OCI-LY7 (cell line): ENCODE measurements around the gene GPRIN2. TPM values are rescaled to one million over a fixed set of nuclear protein-coding genes. Genes with fewer than 3 reads are reported as not detected.

ENCODE experiments used
- BruUV-seq: library from RNA; stranded (reverse); fragments of 400-500 nt; replicated peaks from 2 replicates; lab custom pipeline; 2021; lab: Mats Ljungman, UMichigan
- CTCF ChIA-PET: fragments of 300-600 bp; sonication (Branson Sonifier 250); formaldehyde crosslinking; loops from one replicate; lab custom pipeline; 2022; ENCODE audit warnings: antibody characterized with exemption; ENCODE audit not compliant: unreplicated experiment; lab: Charles Lee
- POLR2A ChIA-PET: fragments of 300-600 bp; sonication (Branson Sonifier 250); formaldehyde crosslinking; loops from one replicate; lab custom pipeline; 2022; ENCODE audit warnings: antibody characterized with exemption; lab: Charles Lee
- DNase-seq: peaks from one replicate; pipeline ENCODE4 v3.0.0-alpha.2; 2015; ENCODE audit warnings: low spot score
- H2AFZ ChIP-seq: fragments of 200-600 bp; sonication (generic), shearing (Covaris generic); 2 replicates; pipeline ENCODE4 v1.6.1; 2014; ENCODE audit warnings: mild to moderate bottlenecking, antibody characterized with exemption, low read length, moderate library complexity
- H3K27ac ChIP-seq: fragments of 200-600 bp; sonication (generic); 2 replicates; pipeline ENCODE4 v1.5.1; 2014; ENCODE audit warnings: mixed run types, low read depth, mild to moderate bottlenecking, moderate library complexity, low read length, inconsistent platforms; ENCODE audit not compliant: poor library complexity, severe bottlenecking
- H3K36me3 ChIP-seq: fragments of 200-600 bp; sonication (generic); 2 replicates; pipeline ENCODE4 v1.6.1; 2014; ENCODE audit warnings: mild to moderate bottlenecking, antibody characterized with exemption, low read length, moderate library complexity, mixed read lengths; ENCODE audit not compliant: insufficient read depth
- H3K4me1 ChIP-seq: fragments of 200-600 bp; sonication (generic); 2 replicates; pipeline ENCODE4 v1.5.1; 2014; ENCODE audit warnings: mild to moderate bottlenecking, low read length; ENCODE audit not compliant: insufficient read depth, poor library complexity, severe bottlenecking
- H3K4me2 ChIP-seq: fragments of 200-600 bp; sonication (generic); 2 replicates; pipeline ENCODE4 v1.6.1; 2014; ENCODE audit warnings: mild to moderate bottlenecking, low read length
- H3K4me3 ChIP-seq: fragments of 200-600 bp; sonication (generic); 2 replicates; pipeline ENCODE4 v1.5.1; 2014; ENCODE audit warnings: mild to moderate bottlenecking, low read depth, low read length; ENCODE audit not compliant: poor library complexity, severe bottlenecking
- H3K79me2 ChIP-seq: fragments of 200-600 bp; sonication (generic); 2 replicates; pipeline ENCODE4 v1.6.1; 2016; ENCODE audit warnings: low read depth, mild to moderate bottlenecking, low read length, moderate library complexity, mixed read lengths; ENCODE audit not compliant: insufficient read depth
- H3K9me2 ChIP-seq: fragments of 200-600 bp; sonication (generic); 2 replicates; pipeline ENCODE4 v1.6.1; 2016; ENCODE audit warnings: mild to moderate bottlenecking, low read length, mixed read lengths; ENCODE audit not compliant: insufficient read depth
- H3K9me3 ChIP-seq: fragments of 200-600 bp; sonication (generic); 2 replicates; pipeline ENCODE4 v1.6.1; 2014; ENCODE audit warnings: mild to moderate bottlenecking, mixed run types, low read length, mixed read lengths
- H4K20me1 ChIP-seq: fragments of 200-600 bp; sonication (generic); 2 replicates; pipeline ENCODE4 v1.6.1; 2014; ENCODE audit warnings: mild to moderate bottlenecking, antibody characterized with exemption, low read length, moderate library complexity, mixed read lengths; ENCODE audit not compliant: insufficient read depth
- CTCF ChIP-seq: fragments of 200-600 bp; sonication (generic); conservative IDR thresholded peaks from 2 replicates; pipeline ENCODE4 v1.5.1; 2014; ENCODE audit warnings: mild to moderate bottlenecking, antibody characterized with exemption, low read length, moderate library complexity, mixed read lengths
- EZH2phosphoT487 ChIP-seq: fragments of 200-600 bp; sonication (generic); IDR thresholded peaks from 2 replicates; pipeline ENCODE4 v1.6.1; 2018; ENCODE audit warnings: low read depth, borderline replicate concordance, mild to moderate bottlenecking, mixed run types, antibody characterized with exemption, low read length, moderate library complexity, mixed read lengths
- intact Hi-C: fragments of 100-400 bp; cut with micrococcal nuclease; formaldehyde crosslinking; loops from one replicate; pipeline ENCODE4 v1.10.0; 2022; ENCODE audit not compliant: unreplicated experiment
- total RNA-seq, 2 experiments: library from RNA; depleted of rRNA in 1 of 2; stranded (reverse); fragments of >200 nt in 1 of 2; shearing (Covaris generic) in 1 of 2; gene quantifications; 2 replicates each; pipeline ENCODE4 v1.2.3, GENCODE V29; 2014 to 2022

The GPRIN2 gene
- total RNA-seq, 2 experiments from 2014 or later, result not detected

DNA sequence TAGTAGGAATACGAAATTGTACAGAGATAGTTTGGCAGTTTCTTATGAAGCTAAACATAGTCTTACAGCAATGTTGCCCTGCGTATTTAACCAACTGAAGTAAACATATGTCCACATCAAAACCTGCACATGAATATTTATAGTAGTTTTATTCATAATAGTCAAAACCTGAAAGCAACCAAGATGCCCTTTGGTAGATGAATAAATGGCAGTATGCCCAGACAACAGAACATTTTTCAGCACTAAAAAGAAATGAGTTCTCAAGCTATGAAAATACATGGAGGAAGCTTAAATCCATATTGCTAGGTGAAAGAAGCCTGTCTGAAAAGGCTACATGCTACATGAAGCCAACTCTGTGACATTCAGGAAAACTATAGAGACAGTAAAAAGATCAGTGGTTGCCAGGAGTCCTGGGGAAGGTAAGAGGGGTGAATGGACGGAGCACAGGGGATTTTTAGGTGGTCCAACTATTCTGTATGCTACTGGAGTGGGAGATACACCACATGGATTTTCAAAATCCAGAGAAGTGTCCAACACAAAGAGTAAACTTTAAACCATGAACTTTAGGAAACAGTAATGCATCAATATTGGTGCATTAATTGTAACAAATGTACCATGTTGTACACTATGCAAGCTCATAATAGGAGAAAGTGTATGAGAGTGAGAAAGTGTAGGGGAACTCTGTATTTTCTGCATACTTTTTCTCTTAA, 17.6 kb downstream of the GPRIN2 start:
- no peak overlapping the region for H3K27ac ChIP-seq
- H3K36me3 ChIP-seq, result no peaks in the 10 kb centered on the region
- BruUV-seq, result no TSS peak
- H3K4me1 ChIP-seq, result no peaks in the 10 kb centered on the region
- H3K4me2 ChIP-seq, result no peak overlapping the region
- H2AFZ ChIP-seq, result no peak overlapping the region
- H3K79me2 ChIP-seq, result no peaks in the 10 kb centered on the region
- H4K20me1 ChIP-seq, result no peaks in the 10 kb centered on the region
- no peaks in the 10 kb centered on the region for H3K9me3 ChIP-seq
- TF ChIP-seq EZH2phosphoT487 (no peak), CTCF (no peak)
- intact Hi-C loops, result no loop called here
- H3K4me3 ChIP-seq, result no peak overlapping the region
- no peak for DNase-seq
- ChIA-PET CTCF (no interaction called here), POLR2A (no interaction called here)
- H3K9me2 ChIP-seq, result no peaks in the 10 kb centered on the region

DNA sequence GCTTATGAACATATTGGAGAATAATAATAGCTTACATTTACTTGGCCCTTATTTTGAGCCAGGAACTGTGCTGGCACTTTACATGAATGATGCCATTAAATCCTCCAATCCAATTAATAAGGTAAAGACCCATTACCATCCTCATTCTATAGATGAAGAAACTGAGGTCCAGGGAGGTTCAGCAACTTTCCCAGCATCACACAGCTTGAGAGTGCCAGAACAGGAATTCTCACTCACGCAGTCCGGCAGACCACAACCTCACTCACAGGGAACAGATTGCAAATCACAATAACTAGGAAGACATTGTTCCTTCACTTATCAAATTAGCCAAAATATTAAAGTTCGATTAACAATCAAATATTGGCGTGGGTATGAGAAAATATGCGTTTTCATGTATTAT, 18.3 kb downstream of the GPRIN2 start:
- H3K4me2 ChIP-seq, result no peak overlapping the region
- DNase-seq, result no peak
- no peaks in the 10 kb centered on the region for H3K4me1 ChIP-seq
- intact Hi-C loops, result no loop called here
- H4K20me1 ChIP-seq, result no peaks in the 10 kb centered on the region
- BruUV-seq, result no TSS peak
- TF ChIP-seq CTCF (no peak), EZH2phosphoT487 (no peak)
- no peaks in the 10 kb centered on the region for H3K79me2 ChIP-seq
- no peaks in the 10 kb centered on the region for H3K36me3 ChIP-seq
- no peaks in the 10 kb centered on the region for H3K9me2 ChIP-seq
- H3K9me3 ChIP-seq, result no peaks in the 10 kb centered on the region
- ChIA-PET CTCF (no interaction called here), POLR2A (no interaction called here)
- no peak overlapping the region for H3K4me3 ChIP-seq
- H3K27ac ChIP-seq, result no peak overlapping the region
- no peak overlapping the region for H2AFZ ChIP-seq

DNA sequence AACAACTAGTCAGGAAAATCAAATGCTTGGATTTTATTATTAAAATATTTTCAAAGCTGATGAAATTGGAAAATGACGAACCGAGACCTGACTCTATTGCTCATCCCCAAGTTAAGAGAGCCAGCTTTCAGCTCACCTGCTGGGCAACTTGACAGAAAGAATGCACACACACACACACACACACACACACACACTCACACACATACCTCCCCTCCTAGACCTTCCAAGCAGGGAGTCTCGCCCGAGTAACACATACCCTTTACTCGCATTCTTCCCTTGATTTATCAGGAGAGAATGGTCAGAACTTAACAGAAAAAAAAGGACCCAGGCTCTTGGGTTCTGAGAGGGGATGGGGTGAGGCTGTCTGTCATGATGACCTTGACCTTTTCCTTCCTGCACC, 19.1 kb downstream of the GPRIN2 start:
- no peaks in the 10 kb centered on the region for H3K9me3 ChIP-seq
- TF ChIP-seq EZH2phosphoT487 (no peak), CTCF (no peak)
- ChIA-PET CTCF (no interaction called here), POLR2A (no interaction called here)
- DNase-seq, result no peak
- no peak overlapping the region for H3K27ac ChIP-seq
- H3K4me3 ChIP-seq, result no peak overlapping the region
- intact Hi-C loops, result no loop called here
- H3K79me2 ChIP-seq, result no peaks in the 10 kb centered on the region
- H3K36me3 ChIP-seq, result no peaks in the 10 kb centered on the region
- no peaks in the 10 kb centered on the region for H4K20me1 ChIP-seq
- no peaks in the 10 kb centered on the region for H3K4me1 ChIP-seq
- no peak overlapping the region for H3K4me2 ChIP-seq
- no peak overlapping the region for H2AFZ ChIP-seq
- H3K9me2 ChIP-seq, result no peaks in the 10 kb centered on the region
- no TSS peak for BruUV-seq
